T follicular helper cell (primary cell): ENCODE data around the gene ZDHHC19.
"Not testable (repeated sequence)": the region's sequence is repeated elsewhere in the genome, so short reads cannot be mapped to it uniquely, and the experiment has no call there.

Experiments used
- DNase-seq: peaks from one replicate; pipeline ENCODE4 v3.0.0-alpha.2; 2020; ENCODE audit warnings: low read depth

ZDHHC19 gene

DNA sequence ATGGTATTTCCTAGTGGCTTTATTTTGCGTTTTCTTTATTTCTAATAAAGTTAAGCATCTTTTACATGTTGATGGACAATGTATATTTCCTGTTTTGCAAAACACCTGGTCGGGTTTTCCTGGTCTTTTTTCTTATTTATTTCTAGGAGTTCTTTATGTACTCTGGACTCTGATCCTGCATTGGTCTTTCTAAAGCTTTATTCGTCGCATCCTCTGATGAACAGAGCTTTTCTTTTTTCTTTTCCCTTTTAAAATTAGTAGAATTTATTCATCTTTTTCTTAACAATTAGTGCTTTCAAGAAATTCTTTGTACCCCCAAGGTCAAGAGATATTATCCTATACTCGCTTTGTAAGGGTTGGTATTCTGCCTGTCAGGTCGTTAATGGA lies 32.2 kb downstream of the ZDHHC19 start:
- DNase-seq = no peak

DNA sequence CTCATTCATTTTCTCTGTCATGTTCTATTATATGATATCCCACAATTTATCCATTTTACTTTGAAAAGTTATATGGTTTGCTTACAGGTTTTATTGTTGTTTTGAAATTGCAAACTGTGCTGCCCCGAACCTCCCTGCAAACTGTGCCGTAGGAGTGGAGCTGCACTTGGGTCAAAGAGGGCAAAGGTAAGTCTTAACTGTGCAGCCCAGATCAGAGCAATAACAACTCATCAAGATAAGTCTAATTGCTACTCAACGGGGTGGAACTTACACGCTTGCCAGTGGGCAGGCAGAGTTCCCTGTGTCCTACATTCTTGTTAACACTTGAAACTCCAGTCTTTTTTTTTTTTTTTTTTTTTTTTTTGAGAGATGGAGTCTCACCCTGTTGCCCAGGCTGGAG lies 33.2 kb downstream of the ZDHHC19 start:
- DNase-seq = no peak

DNA sequence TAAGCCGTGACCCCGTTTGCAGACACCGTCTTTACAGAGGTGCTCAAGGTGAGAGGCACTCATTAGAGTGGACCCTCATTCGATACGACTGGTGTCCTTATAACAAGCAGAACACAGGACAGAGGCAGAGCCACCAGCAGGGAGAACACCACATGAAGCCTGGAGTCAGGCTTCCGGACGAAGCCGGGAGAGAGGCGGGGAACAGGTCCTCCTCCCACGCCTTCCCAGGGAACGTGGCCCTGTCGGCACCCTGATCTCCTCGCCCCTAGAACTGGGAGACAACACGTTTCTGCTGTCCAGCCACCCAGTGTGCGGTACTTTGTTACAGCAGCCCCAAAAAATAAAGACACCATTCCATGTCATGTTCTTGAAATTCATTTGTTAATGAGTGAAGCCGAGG lies 33.6 kb downstream of the ZDHHC19 start:
- DNase-seq = no peak

DNA sequence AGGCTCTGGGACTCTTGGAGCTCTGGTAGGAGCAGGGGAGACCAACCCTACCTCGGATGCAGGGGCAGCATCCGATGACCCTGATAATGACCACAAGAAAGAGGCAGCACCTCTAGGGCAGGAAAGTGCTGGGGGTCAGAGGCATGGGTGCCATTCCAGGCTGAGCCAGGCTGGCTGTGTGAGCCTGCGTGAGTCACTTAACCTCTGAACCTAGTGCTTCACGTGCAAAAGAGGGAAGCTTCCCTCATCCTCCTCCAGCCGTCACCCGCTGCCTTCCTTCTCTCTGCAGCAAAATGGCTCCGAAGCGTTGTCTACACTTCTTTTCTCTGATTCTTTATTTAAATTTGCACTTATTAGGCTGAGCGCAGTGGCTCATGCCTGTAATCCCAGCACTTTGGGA lies 35.5 kb downstream of the ZDHHC19 start:
- no peak for DNase-seq

DNA sequence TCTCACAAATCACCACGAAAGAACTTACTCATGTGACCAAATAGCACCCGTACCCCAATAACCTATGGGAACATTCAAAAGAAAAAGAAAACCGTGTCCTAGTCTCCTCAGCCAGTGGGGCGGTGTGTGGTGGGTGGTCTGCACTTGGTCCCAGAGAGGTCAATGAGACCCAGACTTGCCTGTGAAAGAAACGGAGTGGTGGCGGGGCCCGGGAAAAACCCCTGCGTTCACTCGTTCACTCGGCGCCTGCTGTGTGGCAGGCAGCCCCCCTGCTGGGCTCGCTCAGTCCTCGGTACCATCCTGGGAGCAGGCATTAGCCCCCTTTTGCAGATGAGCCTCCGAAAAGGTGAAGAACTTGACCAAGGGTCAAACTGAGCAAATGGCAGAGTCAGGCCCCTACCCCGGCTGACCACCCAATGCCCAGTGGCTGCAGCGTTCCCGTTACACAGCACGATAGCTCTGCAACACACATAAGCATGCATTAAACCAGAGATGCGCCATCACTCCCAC lies 36.0 kb downstream of the ZDHHC19 start:
- DNase-seq = no peak

DNA sequence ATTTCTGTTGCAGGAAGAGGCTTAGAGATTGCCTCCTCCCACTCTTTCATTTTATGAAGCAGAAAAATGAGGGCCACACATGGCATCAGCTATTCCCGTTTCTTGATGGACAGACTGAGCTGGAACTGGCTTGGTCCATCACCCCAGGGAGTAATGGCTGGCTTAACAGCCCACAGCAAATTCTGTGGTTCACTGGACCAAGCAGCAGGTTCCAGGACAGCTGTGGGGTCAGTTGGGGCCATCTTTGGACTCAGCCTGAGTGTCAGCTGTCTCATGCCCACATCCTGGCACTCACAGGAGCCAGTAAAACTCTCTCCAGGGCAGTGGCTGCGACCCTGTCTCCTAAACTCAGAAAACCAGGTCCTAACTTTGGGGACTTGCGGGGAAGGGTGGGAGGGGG lies 36.5 kb downstream of the ZDHHC19 start:
- DNase-seq = no peak

DNA sequence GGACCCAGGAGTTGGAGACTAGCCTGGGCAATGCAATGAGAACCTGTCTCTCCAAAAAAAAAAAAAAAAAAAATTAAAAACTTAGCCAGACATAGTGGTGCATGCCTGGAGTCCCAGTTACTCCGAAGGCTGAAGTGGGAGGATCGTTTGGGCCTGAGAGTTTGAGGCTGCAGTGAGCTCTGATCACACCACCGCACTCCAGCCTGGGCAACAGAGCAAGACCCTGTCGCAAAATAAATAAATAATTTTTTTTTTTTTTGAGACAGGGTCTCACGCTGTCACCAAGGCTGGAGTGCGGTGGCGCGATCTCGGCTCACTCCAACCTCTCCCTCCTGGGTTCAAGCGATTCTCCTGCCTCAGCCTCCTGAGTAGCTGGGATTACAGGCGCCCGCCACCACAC lies 40.9 kb downstream of the ZDHHC19 start:
- DNase-seq = not testable (repeated sequence)

DNA sequence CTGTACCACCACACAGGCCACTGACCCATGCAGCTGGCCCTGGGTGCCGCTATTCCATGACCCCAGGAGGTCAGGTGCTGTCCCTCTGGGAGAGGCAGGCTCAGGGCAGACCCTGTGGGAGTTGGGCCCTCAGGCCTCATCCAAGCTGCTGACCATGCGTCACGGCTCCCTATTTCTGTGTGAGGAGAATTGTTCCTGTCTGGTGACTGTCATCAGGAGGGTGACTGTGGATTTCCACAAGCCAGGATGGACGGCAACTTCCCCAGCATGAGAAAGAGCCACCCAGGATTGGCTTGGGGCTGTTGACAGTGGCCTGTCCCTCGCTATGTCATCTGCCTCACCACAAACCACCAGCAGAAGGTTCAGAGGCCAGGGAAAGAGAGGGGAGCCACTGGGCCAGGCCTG lies 41.4 kb downstream of the ZDHHC19 start:
- DNase-seq = no peak

DNA sequence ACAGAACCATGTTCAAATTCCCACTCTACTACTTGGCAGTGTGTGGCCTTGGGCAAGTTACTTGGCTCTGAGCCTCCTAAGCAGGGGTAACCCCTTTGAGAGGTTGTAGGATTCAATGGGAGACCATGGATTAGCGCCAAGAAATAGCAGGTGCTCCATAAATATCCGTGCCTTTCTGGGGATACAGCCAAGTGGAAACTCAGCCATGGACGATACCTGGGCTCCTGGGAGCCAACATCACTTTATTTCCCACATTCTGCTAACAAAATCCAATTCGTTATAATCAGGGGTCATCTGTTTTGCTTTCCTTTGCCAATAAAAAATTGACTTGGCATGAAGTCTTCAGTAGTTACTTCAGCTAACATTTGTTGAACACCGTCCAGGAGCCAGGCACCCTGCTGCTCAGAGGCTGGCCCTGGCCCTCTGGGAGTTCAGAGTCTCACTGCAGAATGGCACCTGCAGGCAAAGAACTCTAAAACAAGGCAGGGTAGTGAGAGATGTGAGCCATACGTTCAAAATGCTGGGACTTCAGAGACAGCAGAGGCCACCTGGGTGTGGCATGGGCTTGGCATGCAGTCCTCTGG lies 42.3 kb downstream of the ZDHHC19 start:
- no peak for DNase-seq

DNA sequence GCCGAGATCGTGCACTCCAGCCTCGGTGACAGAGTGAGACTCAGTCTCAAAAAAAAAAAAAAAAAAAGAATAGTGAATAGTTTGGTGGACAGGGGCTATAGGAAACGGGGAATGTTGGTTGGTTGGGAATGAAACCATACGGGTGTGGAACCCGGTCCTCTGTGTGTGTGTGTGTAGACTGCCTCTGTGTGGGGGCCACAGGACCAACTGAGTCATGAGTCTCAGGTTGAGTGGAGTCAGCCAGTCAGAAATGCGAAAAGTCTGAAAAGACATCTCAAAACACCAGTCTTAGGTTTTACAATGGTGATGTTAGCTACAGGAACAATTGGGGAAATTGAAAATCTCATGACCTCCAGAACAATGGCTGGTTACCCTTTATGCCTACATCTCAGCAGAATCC lies 44.5 kb downstream of the ZDHHC19 start:
- no peak for DNase-seq

DNA sequence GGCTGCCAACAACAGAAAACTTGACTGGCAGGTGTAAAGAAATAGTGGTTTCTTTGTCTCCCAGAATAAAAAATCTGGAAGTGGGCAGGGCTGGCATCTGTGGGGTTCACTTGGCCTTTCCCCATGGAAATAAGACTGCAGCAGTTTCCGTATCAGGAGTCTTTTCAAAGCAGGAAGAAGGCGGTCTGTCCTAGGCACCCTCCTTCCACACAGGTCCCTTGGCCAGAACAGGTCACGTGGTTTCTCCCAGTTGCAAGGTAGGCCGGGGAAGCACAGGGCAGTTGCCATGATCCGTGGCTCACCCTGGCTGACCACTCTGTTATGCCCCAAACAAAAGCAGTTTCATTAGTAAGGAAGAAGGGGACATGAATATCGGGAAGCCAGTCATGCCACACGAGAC lies 45.4 kb downstream of the ZDHHC19 start:
- no peak for DNase-seq

DNA sequence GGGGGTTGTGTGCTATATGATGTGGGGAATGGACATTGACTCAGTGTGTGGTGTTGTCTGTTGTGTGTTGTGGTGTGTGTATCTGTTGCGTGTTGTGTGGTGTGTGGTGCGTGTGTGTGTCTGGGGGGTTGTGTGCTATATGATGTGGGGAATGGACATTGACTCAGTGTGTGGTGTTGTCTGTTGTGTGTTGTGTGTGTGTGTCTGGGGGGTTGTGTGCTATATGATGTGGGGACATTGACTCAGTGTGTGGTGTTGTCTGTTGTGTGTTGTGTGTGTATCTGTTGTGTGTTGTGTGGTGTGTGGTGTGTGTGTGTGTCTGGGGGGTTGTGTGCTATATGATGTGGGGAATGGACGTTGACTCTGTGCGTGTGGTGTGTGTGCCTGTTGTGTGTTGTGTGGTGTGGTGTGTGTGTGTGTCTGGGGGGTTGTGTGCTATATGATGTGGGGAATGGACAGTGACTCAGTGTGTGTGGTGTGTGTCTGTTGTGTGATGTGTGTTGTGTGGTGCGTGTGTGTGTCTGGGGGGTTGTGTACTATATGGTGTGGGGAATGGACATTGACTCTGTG lies 46.1 kb downstream of the ZDHHC19 start:
- not testable (repeated sequence) for DNase-seq

DNA sequence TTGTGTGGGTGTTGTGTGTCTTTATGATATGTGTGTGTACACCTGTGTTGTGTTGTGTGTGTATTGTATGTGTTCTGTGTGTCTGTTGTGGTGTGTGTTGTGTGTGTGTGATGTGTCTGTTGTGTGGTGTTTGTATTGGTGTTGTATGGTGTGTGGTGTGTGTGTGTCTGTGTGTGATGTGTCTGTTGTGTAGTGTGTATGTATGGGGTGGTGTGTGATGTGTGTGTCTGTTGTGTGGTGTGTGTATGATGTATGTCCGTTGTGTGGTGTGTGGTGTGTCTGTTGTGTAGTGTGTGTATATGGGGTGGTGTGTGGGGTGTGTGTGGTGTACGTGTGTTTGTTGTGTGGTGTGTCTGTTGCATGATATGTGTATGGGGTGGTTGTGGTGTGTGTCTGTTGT lies 46.6 kb downstream of the ZDHHC19 start:
- DNase-seq = no peak

DNA sequence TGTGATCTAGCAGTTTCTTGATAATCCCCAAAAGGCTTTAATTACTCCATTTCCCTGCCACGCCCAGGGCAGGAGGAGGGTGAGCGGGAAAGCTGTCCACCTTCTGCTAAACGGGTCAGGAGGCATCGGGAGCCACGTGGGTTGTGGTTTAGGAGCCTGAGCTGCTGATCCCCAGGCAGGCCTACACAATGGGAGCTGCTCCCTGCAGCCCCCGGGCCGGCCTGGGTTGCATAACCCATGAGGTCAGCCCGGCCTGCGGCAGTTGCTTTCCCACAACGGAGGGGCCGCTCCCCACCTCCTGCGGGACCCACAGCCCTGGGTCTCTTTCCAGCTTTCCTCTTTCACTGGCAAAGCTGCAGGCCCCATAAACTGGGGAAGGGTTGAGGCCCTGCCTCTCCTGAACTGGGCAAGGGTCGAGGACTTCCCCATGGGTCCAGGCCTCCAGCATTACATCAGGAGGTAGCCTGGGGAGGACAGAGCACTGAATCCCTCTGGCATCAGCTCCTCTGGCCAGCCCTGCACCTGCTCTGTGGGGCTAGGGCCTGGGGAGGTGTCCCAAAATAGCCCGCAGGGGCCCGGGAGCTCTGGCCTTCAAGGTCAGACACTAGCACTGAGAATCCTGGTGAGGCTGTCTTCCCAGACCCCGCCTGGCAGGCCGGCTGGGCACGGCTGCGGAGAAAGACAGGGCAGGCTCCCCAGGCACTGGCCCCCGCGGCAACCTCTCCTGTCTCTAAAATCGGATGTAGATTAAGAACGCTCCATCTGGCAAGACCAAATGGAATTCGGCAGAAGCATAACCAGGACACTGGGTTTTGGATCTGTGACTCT lies 47.3 kb downstream of the ZDHHC19 start:
- no peak for DNase-seq

DNA sequence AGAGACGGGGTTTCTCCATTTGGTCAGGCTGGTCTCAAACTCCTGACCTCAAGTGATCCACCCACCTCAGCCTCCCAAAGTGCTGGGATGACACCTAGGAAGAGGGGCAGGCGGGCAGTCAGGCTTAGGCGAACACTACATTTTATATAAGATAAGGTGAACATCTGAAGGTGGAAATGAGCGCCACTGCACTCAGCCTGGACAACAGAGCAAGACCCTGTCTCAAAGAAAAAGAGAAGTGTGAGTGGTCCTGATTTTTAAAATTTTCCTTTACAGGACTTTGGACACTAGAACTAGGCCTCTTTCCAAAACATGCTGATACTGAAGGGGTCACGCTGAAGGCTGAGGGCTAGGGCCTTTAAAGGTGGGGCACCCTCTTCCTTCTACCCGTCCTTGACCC lies 48.0 kb downstream of the ZDHHC19 start:
- no peak for DNase-seq

DNA sequence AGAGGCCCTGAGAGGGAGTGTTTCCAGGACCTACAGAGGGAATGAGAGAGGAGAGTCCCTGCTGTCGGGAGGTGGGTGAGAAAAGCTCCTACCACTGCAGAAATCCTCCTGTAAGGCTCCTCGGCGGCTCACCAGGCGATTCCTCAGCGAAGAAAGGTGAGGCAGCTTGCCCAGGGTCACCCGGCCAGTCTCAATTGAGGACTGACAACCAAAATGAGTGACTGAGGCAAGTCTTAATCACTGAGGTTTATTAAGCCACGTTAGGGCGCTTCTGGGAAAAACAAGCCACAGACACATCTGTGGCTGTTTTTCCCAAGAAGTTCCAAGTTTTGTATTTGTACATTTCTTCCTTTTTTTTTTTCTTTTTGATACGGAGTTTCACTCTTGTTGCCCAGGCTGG lies 48.5 kb downstream of the ZDHHC19 start:
- no peak for DNase-seq

DNA sequence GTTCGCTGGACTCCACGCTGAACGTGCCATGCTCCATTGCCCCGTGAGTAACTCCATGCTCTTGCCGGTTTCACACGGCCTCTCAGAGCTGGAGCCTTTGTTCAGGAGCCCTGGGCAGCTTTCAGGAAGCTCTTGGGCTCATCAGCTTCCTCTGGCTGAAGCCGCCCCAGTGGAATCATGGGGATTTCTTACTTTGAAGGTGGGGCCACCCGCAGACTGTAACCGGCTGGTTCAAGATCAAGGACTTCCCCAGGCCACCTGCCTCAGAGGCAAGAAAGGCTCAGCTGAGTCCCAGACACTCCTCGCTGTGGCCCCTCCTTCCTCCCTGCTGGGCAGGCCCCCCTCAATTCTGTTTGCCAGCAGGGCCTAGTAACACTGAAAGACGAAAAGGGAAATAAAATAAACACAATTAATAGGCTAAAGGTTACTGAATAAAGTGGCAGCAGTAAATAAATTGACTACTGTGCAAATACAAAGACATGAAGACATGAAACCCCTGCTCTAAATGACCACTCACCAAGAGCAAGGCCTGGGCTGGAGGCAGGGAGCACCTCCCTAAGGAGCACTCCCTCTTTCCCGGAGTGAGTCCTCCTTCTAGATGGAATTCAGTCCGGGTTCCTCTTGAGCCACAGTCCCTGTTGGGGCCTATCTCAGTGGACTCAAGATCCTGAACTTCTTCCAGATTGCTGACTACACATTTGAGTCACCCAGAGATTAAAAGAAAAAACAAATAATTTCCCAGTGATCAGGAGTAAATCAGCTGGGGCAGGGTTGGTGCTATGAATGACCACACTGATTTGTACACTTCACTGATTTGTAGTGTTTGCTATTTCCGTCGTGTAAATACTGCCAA lies 51.0 kb downstream of the ZDHHC19 start:
- no peak for DNase-seq

DNA sequence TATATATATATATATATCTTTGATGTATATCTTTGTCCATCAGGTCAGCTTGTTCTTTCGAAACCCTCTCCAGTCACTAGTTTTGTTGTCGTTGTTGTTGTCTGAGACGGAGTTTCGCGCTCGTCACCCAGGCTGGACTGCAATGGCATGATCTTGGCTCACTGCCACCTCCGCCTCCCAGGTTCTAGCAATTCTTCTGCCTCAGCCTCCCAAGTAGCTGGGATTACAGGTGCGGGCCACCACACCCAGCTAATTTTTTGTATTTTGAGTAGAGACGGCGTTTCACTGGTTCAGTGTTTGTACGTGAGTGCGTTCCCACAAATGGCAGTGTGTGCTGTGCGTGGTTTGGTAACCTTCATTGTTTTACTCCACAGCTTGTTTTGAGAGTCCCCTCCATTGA lies 51.7 kb downstream of the ZDHHC19 start:
- DNase-seq = no peak

DNA sequence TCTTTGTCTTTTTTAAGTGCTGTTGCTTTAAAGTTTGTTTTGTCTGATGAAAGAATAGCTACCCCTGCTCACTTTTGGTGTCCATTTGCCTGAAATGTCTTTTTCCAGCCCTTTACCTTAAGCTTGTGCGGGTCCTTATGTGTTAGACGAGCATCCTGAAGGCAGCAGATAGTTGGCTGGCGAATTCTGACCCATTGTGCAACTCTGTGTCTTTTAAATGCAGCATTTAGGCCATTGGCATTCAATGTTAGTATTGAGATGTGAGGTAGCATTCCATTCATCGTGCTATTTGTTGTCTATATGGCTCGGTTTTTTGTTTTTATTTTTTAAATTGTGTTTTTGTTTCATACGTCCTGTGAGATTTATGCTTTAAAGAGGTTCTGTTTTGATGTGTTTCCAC lies 55.0 kb downstream of the ZDHHC19 start:
- DNase-seq = no peak

DNA sequence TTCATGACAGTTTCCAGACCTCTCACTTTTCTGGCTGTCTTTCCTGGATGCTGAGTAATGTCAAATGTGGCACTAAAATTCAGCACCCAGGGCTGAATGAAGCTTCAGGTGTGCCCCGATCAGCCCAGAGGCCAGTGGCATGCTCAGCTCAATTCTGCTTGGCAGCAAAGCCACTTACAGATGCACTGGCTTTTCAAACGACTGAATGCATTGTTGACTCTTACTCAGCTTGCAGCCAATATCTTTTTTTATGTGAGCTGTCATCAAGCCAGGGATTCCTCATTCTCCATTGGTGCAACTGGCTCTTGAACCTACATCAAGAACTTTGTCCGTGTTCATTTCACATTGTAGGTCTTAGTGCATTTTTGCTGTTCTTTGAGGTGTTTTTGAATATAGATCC lies 60.7 kb downstream of the ZDHHC19 start:
- DNase-seq = no peak

DNA sequence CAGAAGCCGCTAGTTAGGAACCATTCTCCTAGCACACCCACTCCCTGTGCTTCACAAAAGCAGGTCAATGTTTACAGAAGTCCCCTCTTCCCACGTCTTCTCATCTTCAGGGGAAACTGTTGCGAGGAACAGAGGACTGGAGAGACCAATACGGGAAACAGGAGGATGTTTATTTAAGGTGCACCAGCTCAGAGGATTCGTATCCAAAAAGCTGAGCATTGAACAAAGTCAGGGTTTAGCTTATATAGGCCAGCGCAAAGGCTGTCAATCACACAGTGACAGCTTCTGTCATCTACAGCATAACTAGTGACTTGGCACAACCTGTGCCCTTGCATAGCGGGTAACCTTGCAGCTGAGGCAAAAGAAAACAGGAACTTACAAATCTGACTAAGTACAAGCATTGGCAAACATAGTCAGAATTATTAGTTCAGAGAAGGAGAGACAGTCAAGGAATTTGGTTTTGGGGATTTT lies 61.3 kb downstream of the ZDHHC19 start:
- DNase-seq = no peak

DNA sequence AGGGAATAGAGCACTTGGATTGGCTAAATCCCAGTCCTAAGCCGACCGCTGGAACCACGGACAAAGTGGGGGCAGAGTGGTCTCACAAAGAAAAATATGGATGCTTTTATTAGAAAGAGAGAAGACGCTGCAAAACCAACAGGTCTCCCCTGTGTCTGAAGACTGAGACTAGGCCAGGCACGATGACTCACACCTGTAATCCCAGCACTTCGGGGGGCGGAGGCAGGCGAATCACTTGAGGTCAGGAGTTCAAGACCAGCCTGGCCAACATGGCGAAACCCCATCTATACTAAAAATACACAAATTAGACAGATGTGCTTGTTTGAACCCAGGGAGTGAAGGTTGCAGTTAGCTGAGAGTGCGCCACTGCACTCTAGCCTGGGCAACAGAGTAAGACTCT lies 61.8 kb downstream of the ZDHHC19 start:
- no peak for DNase-seq
